Lower lobe of right lung (tissue), 2 donors: Measurements from ENCODE around the gene CC2D2A. TPM values are rescaled to one million over a fixed set of nuclear protein-coding genes. Genes with fewer than 3 reads are reported as not detected.
"Not testable (repeated sequence)": the region's sequence is repeated elsewhere in the genome, so short reads cannot be mapped to it uniquely, and the experiment has no call there.

Experiments
- ATAC-seq, 2 donors: fragments of 200-7000 bp; cut with Tn5 transposase; one replicate each; pipeline ENCODE4 v1.9.1; 2020 to 2022; ENCODE audit warnings: mild to moderate bottlenecking in 2 of 2, moderate library complexity in 2 of 2
- DNase-seq: peaks from one replicate; pipeline ENCODE4 v3.0.0-alpha.2; 2020
- H3K27ac ChIP-seq: fragments of 200-600 bp; one replicate; pipeline ENCODE4 v1.8.0; 2022
- H3K27me3 ChIP-seq: fragments of 200-600 bp; one replicate; pipeline ENCODE4 v1.8.0; 2022; ENCODE audit warnings: low read depth
- H3K36me3 ChIP-seq: fragments of 200-600 bp; one replicate; pipeline ENCODE4 v1.8.0; 2022; ENCODE audit warnings: mild to moderate bottlenecking
- H3K4me1 ChIP-seq: fragments of 200-600 bp; one replicate; pipeline ENCODE4 v1.8.0; 2022
- H3K4me3 ChIP-seq: fragments of 200-600 bp; one replicate; pipeline ENCODE4 v1.8.0; 2022; ENCODE audit warnings: mild to moderate bottlenecking
- H3K9me3 ChIP-seq: fragments of 200-600 bp; one replicate; pipeline ENCODE4 v1.8.0; 2022
- intact Hi-C: fragments of 100-400 bp; cut with DNase I; formaldehyde crosslinking; loops from one replicate; pipeline ENCODE4 v1.11.0; 2022
- total RNA-seq: library from RNA; stranded (reverse); fragmentation: NEBNext Ultra II Directional; extraction: Animal tissue kit (Norgen Biotek cat#: 25700); gene quantifications from one replicate; pipeline ENCODE4 v1.2.1, GENCODE V29; 2021
- TF ChIP-seq, protein P1 (sequence below): fragments of 200-600 bp; IDR thresholded peaks from one replicate; pipeline ENCODE4 v1.8.0; 2022; ENCODE audit warnings: antibody characterized with exemption, mild to moderate bottlenecking
- donor health status: DM: no; HTN: yes; CAD: no; lungs with severe emphysema.

The CC2D2A gene
- total RNA-seq, 1 donor from 2014 or later, result 21.2 TPM

DNA sequence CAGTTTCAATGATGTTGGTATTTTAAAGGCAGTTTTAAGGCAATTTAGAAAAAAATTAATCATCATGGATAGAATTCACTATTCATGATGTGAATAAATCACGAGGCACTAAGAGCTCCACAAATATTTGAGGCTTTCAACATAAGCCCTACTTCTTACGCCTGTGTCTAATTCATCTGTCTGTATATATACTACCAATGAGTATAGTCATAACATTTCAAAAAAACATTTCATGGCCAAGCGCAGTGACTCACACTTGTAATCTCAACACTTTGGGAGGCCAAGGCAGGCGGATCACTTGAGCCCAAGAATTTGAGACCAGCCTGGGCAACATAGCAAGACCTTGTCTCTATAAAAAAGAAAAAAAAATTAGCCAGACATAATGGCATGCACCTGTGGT lies 129.0 kb downstream of the CC2D2A start:
- intact Hi-C loops, result no loop called here
- no peak overlapping the region for H3K27ac ChIP-seq

DNA sequence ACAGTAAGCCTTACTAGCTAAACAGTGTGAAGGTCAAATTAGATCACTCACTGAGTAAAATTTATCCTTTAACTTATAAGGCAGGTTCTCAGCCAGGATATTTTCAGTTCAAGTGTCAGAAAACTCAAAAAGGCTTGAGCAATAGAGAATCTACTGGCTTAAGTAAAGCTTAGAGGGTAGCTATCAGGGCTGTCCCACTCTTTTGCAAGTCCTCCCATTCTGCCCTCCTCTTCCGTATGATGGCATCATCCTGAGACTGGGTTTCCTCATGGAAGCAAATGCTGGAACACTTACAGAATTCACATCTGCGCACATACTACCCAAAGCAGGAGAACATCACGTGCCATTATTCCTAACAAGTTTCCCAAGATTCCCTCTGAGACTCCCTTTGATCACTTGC lies 130.5 kb downstream of the CC2D2A start:
- no peaks in the 10 kb centered on the region for H3K4me1 ChIP-seq
- H3K36me3 ChIP-seq, result peaks cover 74% of the 10 kb centered on the region

More for the DNA sequence above, 129.0 kb downstream of the CC2D2A start:
- ATAC-seq, result no peak
- Histone ChIP-seq H3K9me3 (no peaks in the 10 kb centered on the region), H3K4me1 (no peaks in the 10 kb centered on the region), H3K4me3 (no peak overlapping the region), H3K36me3 (peaks cover 66% of the 10 kb centered on the region), H3K27me3 (no peaks in the 10 kb centered on the region)
- TF ChIP-seq, protein P1, sequence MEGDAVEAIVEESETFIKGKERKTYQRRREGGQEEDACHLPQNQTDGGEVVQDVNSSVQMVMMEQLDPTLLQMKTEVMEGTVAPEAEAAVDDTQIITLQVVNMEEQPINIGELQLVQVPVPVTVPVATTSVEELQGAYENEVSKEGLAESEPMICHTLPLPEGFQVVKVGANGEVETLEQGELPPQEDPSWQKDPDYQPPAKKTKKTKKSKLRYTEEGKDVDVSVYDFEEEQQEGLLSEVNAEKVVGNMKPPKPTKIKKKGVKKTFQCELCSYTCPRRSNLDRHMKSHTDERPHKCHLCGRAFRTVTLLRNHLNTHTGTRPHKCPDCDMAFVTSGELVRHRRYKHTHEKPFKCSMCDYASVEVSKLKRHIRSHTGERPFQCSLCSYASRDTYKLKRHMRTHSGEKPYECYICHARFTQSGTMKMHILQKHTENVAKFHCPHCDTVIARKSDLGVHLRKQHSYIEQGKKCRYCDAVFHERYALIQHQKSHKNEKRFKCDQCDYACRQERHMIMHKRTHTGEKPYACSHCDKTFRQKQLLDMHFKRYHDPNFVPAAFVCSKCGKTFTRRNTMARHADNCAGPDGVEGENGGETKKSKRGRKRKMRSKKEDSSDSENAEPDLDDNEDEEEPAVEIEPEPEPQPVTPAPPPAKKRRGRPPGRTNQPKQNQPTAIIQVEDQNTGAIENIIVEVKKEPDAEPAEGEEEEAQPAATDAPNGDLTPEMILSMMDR, result no peak
- DNase-seq, result no peak

DNA sequence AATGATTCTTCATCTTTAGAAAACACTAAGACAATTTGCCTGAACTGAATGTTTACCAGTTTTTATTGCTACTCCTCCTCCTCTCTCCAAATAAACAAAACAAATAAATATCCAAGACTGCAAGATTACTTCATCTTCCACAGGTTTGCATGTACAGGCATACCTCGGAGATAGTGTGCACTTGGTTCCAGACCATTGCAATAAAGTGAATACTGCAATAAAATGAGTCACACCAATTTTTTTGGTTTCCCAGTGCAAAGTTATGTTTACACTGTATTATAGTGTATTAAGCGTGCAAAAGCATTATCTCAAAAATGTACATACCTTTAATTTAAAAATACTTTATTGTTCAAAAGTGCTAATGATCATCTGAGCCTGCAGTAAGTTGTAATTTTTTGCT lies 132.2 kb downstream of the CC2D2A start:
- no peak overlapping the region for H3K27ac ChIP-seq
- TF ChIP-seq, protein P1, result no peak
- no peaks in the 10 kb centered on the region for H3K4me1 ChIP-seq
- no peaks in the 10 kb centered on the region for H3K27me3 ChIP-seq
- DNase-seq, result no peak
- H3K9me3 ChIP-seq, result no peaks in the 10 kb centered on the region
- no peak for ATAC-seq
- no peak overlapping the region for H3K4me3 ChIP-seq
- H3K36me3 ChIP-seq, result peaks cover 80% of the 10 kb centered on the region
- intact Hi-C loops, result no loop called here

More for the DNA sequence above, 130.5 kb downstream of the CC2D2A start:
- no peaks in the 10 kb centered on the region for H3K9me3 ChIP-seq
- H3K27me3 ChIP-seq, result no peaks in the 10 kb centered on the region
- no peak overlapping the region for H3K27ac ChIP-seq
- intact Hi-C loops, result no loop called here
- TF ChIP-seq, protein P1, result no peak
- ATAC-seq, result no peak
- DNase-seq, result no peak
- H3K4me3 ChIP-seq, result no peak overlapping the region

DNA sequence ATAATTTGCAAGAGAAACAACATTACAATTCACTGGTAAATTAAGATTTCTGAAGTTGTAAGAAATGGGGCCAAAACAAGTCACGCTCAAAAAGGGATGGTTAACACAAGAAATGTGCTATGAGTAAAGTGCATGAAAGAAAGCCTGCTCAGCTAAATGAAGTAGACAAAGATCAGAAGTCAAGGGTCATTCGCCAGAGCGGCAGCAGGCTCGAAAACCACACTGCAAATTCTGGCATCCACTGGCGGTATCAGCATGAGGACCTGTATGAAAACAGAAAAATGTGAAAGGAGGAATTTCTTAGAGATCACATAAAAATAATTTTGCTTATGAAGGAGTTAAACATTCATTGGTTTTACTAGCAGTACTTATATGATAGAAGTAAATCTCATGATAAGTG lies 135.9 kb downstream of the CC2D2A start:
- ATAC-seq, result no peak
- H3K36me3 ChIP-seq, result peaks cover 54% of the 10 kb centered on the region
- intact Hi-C loops, result no loop called here

DNA sequence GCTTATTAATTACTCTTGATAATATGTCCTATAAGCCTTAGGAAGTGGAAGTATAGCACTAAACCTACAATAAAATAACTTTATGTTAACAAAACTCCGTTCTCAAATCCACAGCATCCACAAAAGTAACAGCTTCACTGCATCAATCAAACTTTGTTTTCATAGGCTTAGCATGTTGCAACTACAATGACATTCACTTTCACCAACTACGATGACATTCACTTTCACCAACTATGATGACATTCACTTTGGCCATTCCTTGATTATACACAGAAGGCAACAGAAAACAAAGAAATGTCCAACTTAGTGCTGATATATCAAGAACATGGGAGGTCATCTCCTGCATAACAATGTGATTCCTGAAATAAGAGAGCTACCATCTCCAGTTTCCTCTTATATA lies 141.2 kb downstream of the CC2D2A start:
- no peaks in the 10 kb centered on the region for H3K27me3 ChIP-seq
- no peaks in the 10 kb centered on the region for H3K9me3 ChIP-seq
- no peak overlapping the region for H3K27ac ChIP-seq
- H3K36me3 ChIP-seq, result peaks cover 23% of the 10 kb centered on the region
- TF ChIP-seq, protein P1, result no peak
- no peak for DNase-seq
- intact Hi-C loops, result no loop called here
- H3K4me3 ChIP-seq, result no peak overlapping the region
- H3K4me1 ChIP-seq, result no peaks in the 10 kb centered on the region
- ATAC-seq, result no peak

More for the DNA sequence above, 135.9 kb downstream of the CC2D2A start:
- no peak for DNase-seq
- TF ChIP-seq, protein P1, result no peak
- Histone ChIP-seq H3K27me3 (no peaks in the 10 kb centered on the region), H3K9me3 (no peaks in the 10 kb centered on the region), H3K4me1 (no peaks in the 10 kb centered on the region), H3K4me3 (no peak overlapping the region), H3K27ac (no peak overlapping the region)

DNA sequence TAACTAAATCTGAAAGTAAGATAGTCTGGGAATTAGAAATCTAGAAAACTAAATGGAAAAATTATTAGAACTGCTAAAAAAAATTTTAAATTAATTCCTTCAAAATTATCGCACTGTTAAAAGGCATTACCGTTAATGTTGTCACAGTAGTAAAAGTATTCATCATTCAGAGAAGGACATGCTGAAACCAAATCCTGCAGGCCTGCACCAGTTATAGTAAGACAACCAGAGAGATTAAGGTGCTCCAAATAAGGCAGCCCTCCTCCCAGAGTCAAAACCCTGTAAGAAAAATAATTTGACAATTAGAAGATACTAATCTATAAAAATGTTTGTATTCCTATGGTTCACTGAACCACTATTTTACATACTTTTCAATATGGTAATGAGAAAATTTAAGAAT lies 142.5 kb downstream of the CC2D2A start:
- H3K4me3 ChIP-seq, result no peak overlapping the region
- intact Hi-C loops, result no loop called here
- no peak for DNase-seq
- TF ChIP-seq, protein P1, result no peak
- no peaks in the 10 kb centered on the region for H3K4me1 ChIP-seq
- H3K9me3 ChIP-seq, result no peaks in the 10 kb centered on the region
- H3K27ac ChIP-seq, result no peak overlapping the region
- ATAC-seq, result no peak
- no peaks in the 10 kb centered on the region for H3K27me3 ChIP-seq
- peaks cover 28% of the 10 kb centered on the region for H3K36me3 ChIP-seq

DNA sequence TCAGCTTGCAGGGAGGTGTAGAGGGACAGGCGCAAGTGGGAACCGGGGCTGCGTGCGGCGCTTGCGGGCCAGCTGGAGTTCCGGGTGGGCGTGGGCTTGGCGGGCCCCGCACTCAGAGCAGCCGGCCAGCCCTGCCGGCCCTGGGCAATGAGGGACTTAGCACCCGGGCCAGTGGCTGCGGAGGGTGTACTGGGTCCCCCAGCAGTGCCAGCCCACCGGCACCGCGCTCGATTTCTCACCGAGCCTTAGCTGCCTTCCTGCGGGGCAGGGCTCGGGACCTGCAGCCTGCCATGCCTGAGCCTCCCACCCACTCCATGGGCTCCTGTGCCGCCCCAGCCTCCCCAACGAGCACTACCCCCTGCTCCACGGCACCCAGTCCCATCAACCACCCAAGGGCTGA lies 145.2 kb downstream of the CC2D2A start:
- H3K4me3 ChIP-seq, ATAC-seq, H3K27me3 ChIP-seq, DNase-seq, intact Hi-C loops, H3K9me3 ChIP-seq, H3K4me1 ChIP-seq, H3K27ac ChIP-seq: not testable (repeated sequence)
- peaks cover 24% of the 10 kb centered on the region for H3K36me3 ChIP-seq

DNA sequence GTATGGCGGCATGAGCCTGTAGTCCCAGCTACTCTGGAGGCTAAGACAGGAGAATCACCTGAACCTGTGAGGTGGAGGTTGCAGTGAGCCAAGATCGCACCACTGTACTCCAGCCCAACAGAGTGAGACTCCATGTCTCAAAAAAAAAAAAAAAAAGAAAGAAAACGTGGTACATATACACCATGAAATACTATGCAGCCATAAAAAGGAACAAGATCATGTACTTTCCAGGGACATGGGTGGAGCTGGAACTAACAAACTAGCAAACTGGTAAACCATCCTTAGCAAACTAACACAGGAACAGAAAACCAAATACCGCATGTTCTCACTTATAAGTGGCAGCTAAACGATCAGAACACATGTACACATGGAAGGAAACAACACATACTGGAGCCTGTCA lies 147.7 kb downstream of the CC2D2A start:
- H3K4me3 ChIP-seq, intact Hi-C loops: not testable (repeated sequence)

More for the DNA sequence above, 147.7 kb downstream of the CC2D2A start:
- H3K27me3 ChIP-seq, H3K4me1 ChIP-seq, DNase-seq, ATAC-seq, H3K27ac ChIP-seq: not testable (repeated sequence)
- H3K9me3 ChIP-seq, result peaks cover 15% of the 10 kb centered on the region
- peaks cover 16% of the 10 kb centered on the region for H3K36me3 ChIP-seq
